Activated T-helper 1 cell treated with Interleukin-2 at 50 U/mL for 16 hours (primary cell): ENCODE data around the gene CLSTN2.
"Not testable (repeated sequence)": the region's sequence is repeated elsewhere in the genome, so short reads cannot be mapped to it uniquely, and the experiment has no call there.

Experiments
- DNase-seq: peaks from one replicate; pipeline ENCODE4 v3.0.0-alpha.2; 2020; ENCODE audit warnings: low read depth

The CLSTN2 gene

DNA sequence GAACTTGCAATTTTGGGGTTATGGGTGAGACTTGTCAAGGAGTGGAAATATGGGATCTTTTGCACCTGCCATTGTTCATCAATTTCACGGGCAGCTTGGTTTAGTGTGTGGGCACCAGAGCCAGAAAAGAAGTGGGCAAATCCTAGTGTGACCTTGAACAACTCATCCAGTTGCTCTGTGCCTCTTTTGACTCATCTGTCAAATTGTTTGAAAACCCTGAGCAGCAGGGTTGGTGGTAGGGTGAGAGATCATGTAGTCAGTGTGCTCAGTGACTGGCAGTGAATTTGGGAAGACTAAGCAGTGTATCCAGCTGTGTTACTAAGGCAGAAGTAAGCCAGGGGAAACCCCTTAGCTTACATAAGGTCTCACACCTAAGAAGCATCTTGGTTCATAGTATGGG is 449.9 kb downstream of the CLSTN2 start:
- no peak for DNase-seq

DNA sequence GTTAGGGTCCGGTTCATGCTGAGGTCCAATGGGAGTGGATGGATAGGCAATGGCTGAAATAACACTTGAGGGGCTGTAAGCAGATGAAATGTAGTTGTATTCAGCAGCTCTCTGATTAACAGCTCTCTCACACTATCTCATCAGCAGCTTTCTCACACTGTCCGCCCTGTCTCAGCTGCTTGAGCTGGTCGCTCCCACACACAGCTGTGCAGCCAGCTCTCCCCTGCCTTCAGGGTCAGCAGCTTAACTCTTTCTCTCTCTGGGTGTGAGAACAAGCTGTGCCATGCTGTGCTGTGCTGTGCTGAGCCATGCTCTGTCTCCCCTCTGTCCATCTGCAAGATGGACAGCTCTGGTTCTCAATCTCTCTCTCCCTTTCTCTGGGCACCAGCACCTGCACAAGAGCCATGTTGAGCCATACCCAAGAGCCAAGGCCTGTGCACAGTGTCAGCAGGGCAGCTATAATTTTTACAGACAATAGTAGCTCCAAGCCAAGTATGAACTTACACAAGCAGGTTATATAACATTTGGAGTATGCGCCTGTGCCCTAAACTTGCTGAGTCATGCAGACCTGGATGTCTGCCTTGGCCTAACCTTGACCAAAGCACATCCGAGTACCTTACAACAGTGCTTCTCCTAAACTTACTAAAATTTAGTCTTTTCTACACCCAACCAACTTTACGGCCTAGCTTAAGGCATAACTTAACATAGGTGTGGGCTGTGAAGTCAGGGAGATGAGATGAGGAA is 451.5 kb downstream of the CLSTN2 start:
- no peak for DNase-seq

DNA sequence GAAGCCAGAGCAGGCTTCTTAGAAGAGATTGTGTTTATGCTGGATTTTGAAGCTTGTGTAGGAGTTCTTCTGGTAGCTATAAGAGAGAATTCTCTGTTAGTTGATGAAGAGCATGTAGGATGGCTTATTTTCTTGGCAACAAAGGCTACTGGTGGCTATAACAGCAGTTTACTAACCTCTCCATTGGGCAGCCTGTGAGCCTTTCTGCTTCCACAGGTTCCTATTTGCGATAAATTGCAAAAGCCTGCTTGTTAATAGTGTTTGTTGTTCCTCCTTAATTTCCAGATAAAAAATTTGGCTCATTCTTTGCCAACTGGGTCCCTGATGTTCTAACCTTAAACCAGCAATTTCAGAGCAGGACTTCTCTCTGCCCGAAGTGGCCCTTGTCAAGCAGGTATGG is 452.3 kb downstream of the CLSTN2 start:
- no peak for DNase-seq

DNA sequence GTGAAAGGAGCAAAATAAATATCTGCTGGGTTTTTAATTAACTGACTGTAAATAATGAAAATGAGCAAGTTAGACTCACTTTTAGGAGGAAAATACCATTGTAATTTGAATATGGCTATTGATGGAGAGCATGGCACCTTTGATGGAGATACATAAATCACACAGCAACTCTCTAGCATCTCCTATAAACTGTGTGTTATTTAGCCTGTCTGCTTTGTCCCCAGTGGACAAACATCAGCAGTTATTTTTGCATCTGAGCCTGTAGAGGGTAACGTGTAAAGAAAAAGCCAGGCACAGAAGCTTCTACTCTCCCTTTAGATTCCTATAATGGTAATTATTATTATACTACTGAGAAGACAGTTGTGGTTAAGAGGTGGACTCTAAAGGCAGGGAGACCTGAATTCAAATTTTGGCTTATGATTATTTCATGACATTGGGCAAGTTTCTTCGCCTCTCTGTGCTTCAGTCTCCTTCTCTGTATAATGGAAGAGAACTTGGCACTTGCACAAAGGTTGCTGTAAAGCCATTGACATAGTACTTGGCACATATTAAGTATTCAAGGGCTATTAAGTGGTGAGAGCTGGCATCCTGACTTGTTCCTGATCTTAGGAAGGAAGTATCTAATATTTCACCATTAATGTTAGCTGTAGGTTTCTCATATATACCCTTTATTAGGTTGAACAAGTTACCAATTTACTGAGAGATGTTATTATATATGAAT is 453.4 kb downstream of the CLSTN2 start:
- DNase-seq = no peak

DNA sequence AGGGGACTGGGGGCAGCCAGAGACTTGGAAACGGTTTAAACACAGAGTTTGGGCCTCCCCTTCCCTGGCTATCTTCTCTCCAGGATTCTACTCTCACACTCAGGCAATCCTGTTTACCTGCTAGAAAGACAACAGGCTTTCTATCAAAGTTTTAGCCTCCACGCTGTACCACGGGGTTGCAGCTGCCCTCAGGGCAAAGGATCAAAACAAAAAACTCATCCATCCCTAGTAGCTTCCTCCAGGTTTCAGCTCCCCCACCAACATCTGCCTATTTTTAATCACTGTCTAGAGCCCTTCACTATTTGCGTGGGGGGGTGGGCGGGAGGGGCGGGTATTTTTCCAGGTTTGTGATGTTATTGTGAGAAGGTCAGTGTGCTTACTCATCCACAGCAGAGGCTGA is 456.1 kb downstream of the CLSTN2 start:
- DNase-seq = no peak

DNA sequence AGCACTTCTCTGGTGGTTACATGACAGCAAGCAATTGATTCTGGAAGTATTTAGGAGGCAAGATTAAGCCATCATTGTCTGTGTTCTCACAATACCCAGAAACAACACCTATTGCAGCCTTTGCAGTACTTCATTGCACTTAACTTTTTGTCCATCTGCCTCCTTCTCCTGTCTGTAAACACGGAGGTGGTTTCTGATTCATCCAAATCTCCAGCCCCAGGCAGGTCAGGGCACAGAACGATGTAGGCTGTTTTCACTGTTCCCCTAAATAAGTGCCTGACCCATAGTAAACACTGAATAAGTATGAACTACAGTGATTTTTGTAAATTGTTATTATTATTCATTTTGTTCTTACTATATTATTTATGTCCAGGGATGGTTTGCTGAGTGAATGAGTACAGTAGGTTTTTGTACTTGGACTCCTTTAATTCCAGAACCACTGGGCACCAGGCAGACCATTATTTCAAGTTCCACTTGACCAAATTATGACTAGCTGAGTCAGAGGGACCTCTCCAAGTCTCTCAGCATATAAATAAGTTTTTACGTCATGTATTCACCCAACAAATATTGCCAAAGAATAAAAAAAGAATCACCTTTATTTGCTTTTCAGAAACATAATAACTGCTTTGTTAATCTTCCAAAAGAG is 459.6 kb downstream of the CLSTN2 start:
- no peak for DNase-seq

DNA sequence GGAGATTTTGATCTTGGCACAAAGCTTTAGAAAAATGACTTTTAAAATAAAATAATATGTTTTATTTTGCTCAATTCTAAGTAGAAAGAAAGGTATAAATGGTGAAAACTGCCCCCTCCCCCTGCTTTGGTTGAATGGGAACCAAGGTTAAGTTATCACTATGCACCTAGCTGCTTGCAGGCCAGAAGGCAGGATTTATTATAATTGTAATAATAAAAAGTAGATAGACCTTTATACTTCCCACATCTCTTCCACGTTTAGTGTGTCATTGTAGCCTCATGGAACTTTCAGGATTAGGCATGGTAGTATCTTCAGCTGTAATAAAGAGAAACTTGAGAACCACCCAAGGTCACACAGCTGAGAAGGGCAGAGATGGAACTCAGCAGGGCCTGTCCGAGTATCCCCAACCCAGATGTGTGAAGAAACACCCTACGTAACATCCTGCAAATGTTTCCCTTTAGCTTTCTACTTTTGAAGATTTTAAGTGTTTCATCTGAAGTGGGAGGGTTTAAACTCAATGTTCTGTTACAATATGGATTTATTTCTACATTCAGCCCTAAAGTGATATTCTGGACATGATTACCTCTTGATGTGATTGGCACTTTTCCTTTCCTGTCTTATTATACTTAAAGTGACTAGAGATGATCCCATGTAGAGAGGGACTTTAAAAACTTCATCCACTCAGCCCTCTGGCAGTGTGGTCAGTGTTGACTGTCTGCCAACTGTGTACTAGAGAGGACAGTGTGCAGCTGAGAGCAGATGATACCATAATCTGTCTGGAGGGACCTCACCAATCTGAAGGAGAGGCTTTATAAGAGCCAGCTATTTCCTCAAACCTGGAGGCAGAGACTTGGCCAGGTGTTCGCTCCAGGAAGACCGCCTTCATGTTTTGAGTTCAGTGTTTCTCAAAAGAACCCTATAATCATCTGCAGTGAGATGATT is 460.4 kb downstream of the CLSTN2 start:
- no peak for DNase-seq

DNA sequence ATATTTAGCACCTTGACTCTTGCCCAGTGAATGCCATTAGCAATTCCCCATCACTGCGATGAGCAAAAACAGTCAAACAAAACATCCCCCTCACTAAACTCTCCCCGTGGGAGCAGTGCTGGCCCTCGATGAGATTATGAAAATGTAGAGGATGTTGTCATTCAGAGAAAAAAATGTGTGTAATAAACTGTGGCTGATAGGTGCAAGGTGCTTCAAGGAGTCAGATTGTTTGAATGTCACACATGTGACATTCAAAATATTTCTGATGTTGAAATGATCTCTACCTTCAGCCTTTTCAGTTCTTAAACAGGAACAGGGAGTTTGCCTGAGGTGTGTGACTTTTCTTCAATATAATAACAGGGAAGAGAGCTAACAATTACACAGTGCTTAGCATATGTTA is 461.1 kb downstream of the CLSTN2 start:
- DNase-seq = no peak

DNA sequence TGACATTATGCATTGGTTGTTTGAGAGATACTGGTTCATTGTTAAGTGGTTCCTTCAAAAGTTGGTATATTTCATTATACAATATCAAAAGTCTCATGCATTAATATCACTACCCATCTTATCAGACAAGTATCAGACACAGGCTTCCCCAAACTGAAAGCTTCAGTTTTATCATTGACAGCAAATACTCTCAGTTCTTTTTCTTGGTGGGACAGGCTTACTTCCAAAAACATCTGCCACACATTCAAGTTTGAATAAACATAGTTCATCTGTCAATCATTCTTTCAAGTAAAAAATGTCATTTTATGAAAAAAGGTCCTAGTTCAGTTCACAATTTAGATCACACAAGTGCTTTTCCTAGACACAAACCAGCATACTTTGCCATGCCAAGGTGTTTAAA is 462.9 kb downstream of the CLSTN2 start:
- DNase-seq = no peak

DNA sequence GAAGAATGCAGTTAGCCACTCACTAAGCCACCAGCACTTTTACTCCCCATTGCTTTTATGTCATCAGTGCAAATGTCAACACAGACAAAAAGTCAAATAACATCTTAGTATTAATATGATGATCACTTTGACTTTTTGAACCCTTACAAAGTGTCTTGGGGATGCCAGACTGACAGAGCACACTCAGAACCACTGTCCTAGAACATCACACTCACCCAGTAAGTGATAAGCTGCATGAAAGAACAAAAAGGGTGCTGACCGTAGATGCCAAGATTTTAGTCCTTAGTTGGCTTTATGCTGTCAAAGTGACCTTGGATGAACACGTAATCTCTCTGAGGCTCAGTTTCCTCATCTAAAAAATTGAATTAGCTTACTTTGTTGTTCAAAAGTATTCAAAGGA is 463.4 kb downstream of the CLSTN2 start:
- no peak for DNase-seq

DNA sequence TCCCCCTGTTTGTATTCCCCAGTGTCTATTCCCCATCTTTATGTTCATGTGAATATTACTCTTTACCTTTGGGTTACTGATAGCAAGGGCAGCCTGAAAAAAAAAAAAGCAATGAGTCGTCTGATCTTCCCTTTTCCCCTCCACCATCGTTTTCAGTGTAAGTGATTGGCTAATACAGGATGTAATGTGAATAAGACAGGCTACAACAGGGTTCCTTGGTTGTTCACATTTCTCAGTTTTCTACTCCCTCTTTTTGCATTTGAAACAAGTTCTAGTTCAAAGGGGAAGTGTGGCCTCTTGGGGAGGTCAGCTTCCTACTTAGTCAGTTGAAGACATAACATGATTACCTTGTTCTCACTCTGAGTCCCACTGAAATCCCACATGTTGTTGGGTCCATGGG is 464.9 kb downstream of the CLSTN2 start:
- DNase-seq = no peak

DNA sequence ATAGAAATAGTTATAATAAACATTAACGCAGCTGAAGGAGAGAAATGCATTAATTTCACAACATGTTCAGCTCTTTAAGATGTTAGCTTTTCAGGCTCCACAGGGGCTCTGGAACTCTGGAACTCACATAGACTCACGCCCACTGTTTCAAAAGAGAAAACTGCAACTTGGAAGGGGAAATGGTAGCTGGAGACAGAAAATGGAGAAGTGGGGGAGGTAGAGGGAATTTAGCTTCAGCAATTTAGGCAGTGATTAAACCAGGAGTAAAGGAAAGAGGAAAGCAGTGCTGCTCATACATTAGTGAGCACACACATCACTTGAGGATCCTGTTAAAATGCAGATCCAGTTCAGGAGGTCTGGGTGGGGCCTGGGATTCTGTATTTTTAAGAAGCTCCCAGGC is 468.1 kb downstream of the CLSTN2 start:
- no peak for DNase-seq

DNA sequence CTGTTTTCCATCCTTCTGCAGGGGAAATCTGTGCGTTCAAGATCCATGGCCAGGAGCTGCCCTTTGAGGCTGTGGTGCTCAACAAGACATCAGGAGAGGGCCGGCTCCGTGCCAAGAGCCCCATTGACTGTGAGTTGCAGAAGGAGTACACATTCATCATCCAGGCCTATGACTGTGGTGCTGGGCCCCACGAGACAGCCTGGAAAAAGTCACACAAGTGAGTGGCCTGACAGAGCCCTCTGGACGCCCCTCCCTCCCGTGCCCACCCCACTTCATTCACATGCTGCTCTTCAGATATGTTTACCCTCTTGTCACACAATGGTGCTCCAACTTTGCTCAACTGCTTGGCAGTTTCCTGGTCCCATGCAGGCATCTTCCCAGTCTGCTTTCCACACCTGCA is 468.6 kb downstream of the CLSTN2 start:
- DNase-seq = no peak

DNA sequence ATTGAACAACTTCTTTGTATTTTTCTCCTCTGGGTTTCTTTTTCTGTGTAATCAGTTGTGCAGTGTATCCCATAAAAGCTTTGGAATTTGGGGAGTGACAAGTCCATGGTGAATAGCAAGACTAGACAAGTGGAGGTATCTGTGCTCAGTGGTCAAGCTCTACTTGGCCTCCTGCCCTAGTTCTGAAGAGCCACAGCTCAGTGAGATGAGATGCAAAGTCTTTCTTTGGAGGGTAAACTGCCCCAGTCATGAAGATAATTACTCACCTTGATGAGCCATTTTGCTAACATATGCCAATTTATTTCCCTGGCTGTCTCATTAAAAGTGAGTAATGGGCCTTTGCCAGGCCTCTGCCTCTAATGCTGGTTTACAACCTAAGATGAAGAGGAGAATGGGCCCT is 471.7 kb downstream of the CLSTN2 start:
- no peak for DNase-seq

DNA sequence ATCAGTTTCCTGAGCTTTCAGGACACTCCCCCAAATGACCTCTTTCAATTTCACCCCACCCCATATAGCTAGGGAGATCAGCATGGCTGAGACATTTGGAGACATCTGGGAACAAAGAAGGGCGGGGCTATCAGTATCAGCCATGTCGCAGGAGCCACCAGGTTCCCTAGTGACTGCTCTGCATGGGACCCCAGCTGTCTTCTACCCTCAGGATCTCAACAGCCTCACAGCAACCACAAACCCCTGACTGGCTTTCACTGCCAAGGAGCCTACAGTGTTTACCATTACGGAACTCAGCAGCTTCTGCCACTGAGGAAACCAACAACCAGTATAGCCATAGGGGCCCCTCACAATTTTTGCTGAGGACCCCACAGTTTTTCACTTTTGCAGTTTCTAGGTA is 473.3 kb downstream of the CLSTN2 start:
- no peak for DNase-seq

DNA sequence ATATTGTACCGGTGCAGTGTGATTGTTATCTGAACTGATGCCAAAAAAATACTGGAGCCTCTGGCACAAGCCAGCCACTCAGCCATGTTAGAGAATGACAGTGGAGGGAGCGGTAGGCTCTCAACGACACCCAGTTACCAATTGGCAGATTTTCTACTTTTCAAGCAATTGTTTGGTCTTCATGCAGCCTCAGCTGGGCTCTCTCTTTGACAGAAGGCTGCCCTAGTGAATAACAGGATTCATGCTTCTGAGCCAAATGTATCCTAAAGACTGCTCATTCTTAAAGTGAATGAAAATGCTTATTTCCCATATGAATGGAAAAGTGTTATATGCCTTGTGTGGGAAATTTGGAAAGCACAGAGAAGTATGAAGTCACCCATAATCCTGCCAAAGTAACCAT is 481.7 kb downstream of the CLSTN2 start:
- no peak for DNase-seq

DNA sequence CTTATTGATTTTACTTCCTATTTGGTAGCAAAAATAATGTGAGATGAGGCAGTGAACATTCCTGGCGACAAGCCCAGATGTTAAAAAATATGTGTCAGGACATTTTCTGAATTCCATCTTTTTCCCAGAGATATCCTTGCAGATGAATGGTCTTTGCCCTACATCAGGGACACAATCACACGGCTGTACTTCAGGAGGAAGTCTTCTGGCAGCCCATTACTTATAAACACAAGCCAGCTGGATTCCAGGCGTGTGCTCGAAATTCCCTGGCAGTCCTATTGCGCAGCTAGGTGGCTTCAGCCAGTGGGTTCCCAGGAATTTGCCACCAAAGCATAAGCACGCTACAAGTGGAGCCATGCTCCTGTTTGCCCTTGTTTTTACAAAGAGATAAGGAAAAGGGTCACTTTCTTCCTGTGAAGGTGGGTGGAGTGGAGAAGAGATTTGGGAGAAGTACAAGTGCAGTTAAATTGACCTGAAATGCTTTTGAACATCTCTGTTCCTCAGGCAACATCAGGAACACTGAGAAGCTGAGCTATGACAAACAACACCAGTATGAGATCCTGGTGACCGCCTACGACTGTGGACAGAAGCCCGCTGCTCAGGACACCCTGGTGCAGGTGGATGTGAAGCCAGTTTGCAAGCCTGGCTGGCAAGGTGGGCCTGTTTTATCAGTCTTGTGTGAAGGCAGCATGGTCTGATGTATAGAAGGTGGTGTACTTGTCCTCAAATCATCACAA is 485.8 kb downstream of the CLSTN2 start:
- DNase-seq = no peak

DNA sequence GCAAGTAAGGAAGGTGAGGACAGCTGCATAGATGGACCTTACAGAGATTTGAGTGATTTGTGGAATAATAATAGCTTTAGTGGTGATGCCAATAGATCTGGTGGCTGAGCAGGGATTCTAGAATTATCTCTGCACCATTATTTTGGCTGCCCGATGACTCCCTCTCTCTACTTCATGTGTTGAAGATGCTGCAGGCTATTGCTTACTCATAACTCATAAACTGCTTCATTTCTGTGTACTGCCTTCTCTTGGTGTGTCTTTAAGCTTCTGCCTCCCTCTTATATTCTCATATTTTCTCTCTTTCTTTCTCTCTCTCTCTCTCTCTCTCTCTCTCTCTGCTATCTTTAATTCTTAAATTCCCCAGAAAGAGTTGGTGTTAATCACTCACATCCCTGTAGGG is 486.9 kb downstream of the CLSTN2 start:
- no peak for DNase-seq

DNA sequence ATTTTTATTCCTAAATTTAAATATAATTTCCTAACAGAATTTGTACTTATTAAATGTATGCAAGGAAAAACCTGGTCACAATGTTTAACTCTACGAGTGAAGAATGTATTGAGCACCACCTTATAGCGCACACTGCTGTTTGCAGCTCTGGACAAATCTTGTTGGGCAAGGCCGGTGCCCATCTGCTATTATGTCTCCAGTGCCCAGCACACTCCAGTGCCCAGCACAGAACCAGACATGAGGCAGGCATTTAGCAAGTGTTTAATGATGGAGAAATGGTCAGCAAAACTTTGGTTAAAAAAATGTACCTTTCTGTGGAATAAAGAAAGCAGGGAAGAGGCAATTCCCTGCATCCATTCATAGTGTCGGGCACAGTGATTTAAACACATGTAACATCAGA is 488.2 kb downstream of the CLSTN2 start:
- no peak for DNase-seq

DNA sequence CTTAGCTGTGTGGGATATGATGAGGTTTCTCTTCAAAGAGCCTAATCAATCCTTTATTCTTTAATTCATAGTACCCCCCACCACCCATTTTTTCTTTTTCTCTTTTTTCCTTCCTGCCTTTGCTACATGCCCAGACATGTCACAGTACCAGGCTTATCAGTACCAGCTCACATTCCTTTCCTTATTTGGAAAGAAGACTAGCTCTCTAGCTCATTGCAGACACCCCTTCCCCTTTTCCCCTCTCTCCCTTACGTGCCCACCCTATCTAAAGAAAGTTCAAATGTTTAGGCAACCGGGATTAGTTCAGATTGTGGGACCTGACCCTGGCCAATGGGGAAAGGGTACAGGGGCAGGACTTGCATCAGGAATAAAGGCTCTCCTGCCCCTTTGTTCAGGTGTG is 488.6 kb downstream of the CLSTN2 start:
- DNase-seq = not testable (repeated sequence)

DNA sequence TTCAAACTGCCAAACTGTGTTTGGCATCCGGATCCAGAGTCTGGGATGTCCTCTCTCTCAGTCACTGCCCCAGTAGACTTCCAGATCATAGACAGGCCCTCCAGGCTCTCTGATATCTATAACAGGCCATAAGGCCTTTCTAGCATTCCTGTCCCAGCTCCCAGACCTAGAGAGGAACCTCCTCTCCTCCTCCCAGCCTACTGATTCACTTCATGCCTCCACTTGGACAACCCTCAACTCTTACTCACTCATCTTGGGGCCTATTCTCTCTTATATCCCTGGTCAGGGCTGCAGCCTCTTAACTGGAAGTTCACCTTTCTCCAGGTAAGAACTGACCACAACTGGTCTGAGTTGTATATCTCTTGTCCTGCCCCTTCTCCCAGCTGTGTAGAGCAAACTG is 489.2 kb downstream of the CLSTN2 start:
- no peak for DNase-seq

DNA sequence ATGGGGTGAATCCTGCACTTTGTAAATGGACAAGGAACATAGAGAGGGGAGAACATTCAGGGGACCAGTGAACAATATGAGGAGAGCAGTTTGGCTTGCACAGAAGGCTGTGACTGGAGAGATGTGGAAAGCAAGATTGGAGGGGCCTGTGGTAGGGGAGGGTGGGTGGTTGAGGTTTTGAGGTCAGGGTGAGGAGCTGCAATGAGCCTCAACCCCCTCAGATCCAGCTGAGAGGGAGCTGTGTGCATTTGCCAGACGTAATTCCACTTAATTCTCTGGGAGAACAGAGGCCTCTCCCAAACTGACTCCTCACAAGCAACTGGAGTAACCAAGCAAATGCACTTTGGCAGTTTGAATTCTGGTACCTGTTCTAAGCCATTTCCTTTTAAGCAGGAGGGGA is 489.7 kb downstream of the CLSTN2 start:
- no peak for DNase-seq
